ENCODE measurements around the gene CUX1.

- TF ChIP-seq ZNF121 (tag by site-specific recombination; IDR thresholded peaks at IDR 0.05): no peak
- TF ChIP-seq ZNF529 (tag by site-specific recombination; IDR thresholded peaks at IDR 0.05; ENCODE audit: insufficient replicate concordance): no peak
- no peak for TF ChIP-seq ZNF704 (tag by site-specific recombination; IDR thresholded peaks at IDR 0.05)
- no peak for TF ChIP-seq ZNF146 (tag by site-specific recombination; IDR thresholded peaks at IDR 0.05)
- no peak for TF ChIP-seq ZNF174 (tag by site-specific recombination; IDR thresholded peaks at IDR 0.05)
- no peak for TF ChIP-seq ZNF768 (tag by site-specific recombination; IDR thresholded peaks at IDR 0.05)
- no peak for TF ChIP-seq ZFP37 (tag by site-specific recombination; IDR thresholded peaks at IDR 0.05)
Measured at GRCh38 chr7:101945034-101945758, 127.8 kb downstream of the CUX1 start.
